ENCODE data around the gene SH2B3. TPM values are rescaled to one million over a fixed set of nuclear protein-coding genes. Genes with fewer than 3 reads are reported as not detected.

The SH2B3 gene
- total and polyA plus RNA-seq, 9 of the 15 experiments (the other 6 are each of a cell fraction or from before 2014, with no cell fraction given) = 10.8 to 75.3 (median 37.4) TPM

- TF ChIP-seq MNT (conservative IDR thresholded peaks at IDR 0.05) = peak in 1 of 2 experiments; percentile 58
- 0 out of 2 replicates have a peak, but pooled peaks have one; percentile 31 for TF ChIP-seq EP400 (IDR thresholded peaks at IDR 0.05)
- peak; percentile 15 for TF ChIP-seq RBFOX2 (IDR thresholded peaks at IDR 0.05; ENCODE audit: low read depth, low read length)
- TF ChIP-seq ZBTB2 (IDR thresholded peaks at IDR 0.05) = 0 out of 2 replicates have a peak, but pooled peaks have one; percentile 17
- TF ChIP-seq HDAC8 (tag; IDR thresholded peaks at IDR 0.05) = no peak
- no peak for TF ChIP-seq NFXL1 (CRISPR knock-in tag; IDR thresholded peaks at IDR 0.05)
- peak; percentile 33; the same call in 1 of the 2 replicates for TF ChIP-seq ZFX (CRISPR knock-in tag; IDR thresholded peaks at IDR 0.05)
- TF ChIP-seq SPI1 (IDR thresholded peaks at IDR 0.05; ENCODE audit: borderline replicate concordance, low read depth, low read length) = peak; percentile 48; the same call in 1 of the 2 replicates
- TF ChIP-seq, protein P1, sequence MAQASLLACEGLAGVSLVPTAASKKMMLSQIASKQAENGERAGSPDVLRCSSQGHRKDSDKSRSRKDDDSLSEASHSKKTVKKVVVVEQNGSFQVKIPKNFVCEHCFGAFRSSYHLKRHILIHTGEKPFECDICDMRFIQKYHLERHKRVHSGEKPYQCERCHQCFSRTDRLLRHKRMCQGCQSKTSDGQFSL (CRISPR knock-in tag; IDR thresholded peaks at IDR 0.05) = 0 out of 2 replicates have a peak, but pooled peaks have one; percentile 58
- TF ChIP-seq, protein P1 (tag; IDR thresholded peaks at IDR 0.05) = 0 out of 4 replicates have a peak, but pooled peaks of 1 of the 2 experiments have one; percentile 42
- 0 out of 2 replicates have a peak, but pooled peaks have one; percentile 11 for TF ChIP-seq MED1 (CRISPR knock-in tag; IDR thresholded peaks at IDR 0.05; ENCODE audit: borderline replicate concordance)
- TF ChIP-seq KAT2B (IDR thresholded peaks at IDR 0.05; ENCODE audit: low read depth, low read length) = no peak
- peak; percentile 60; the same call in 1 of the 2 replicates for TF ChIP-seq POLR2G (IDR thresholded peaks at IDR 0.05; ENCODE audit: low read depth, low read length)
- TF ChIP-seq, protein P2, sequence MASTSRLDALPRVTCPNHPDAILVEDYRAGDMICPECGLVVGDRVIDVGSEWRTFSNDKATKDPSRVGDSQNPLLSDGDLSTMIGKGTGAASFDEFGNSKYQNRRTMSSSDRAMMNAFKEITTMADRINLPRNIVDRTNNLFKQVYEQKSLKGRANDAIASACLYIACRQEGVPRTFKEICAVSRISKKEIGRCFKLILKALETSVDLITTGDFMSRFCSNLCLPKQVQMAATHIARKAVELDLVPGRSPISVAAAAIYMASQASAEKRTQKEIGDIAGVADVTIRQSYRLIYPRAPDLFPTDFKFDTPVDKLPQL (IDR thresholded peaks at IDR 0.05; ENCODE audit: extremely low read depth, insufficient read length) = no peak
- TF ChIP-seq, protein P3, sequence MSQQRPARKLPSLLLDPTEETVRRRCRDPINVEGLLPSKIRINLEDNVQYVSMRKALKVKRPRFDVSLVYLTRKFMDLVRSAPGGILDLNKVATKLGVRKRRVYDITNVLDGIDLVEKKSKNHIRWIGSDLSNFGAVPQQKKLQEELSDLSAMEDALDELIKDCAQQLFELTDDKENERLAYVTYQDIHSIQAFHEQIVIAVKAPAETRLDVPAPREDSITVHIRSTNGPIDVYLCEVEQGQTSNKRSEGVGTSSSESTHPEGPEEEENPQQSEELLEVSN (IDR thresholded peaks at IDR 0.05; ENCODE audit: borderline replicate concordance in 1 of 2, extremely low read depth in 1 of 2, insufficient read depth in 1 of 2, insufficient read length in 1 of 2, low read depth in 1 of 2, low read length in 1 of 2, poor library complexity in 1 of 2, severe bottlenecking in 1 of 2) = peak in 1 of 2 experiments; percentile 12
- no peak for TF ChIP-seq ELK1 (CRISPR knock-in tag; IDR thresholded peaks at IDR 0.05)
- peak; percentile 43; the same call in 1 of the 2 replicates for TF ChIP-seq NR2C1 (IDR thresholded peaks at IDR 0.05)
- no peak for TF ChIP-seq NR2C1 (tag; IDR thresholded peaks at IDR 0.05)
Measured at GRCh38 chr12:111406474-111407376, 1.0 kb downstream of the SH2B3 start (continued).
